OCI-LY1 (cell line): ENCODE results near the gene FBLN2.

ENCODE experiments used
- H2AFZ ChIP-seq: fragments of 200-600 bp; sonication (generic), shearing (Covaris generic); 2 replicates; pipeline ENCODE4 v1.6.0; 2014; ENCODE audit warnings: antibody characterized with exemption, mild to moderate bottlenecking, low read length
- H3F3A ChIP-seq: fragments of 200-600 bp; sonication (generic), shearing (Covaris generic); 2 replicates; pipeline ENCODE4 v1.6.0; 2014; ENCODE audit warnings: mild to moderate bottlenecking, antibody characterized with exemption, low read length, moderate library complexity; ENCODE audit not compliant: insufficient read depth
- H3K27ac ChIP-seq: fragments of 200-600 bp; sonication (generic); 2 replicates; pipeline ENCODE4 v1.5.1; 2014; ENCODE audit warnings: low read length, mixed run types, mild to moderate bottlenecking, low read depth; ENCODE audit not compliant: poor library complexity, severe bottlenecking
- H3K27me3 ChIP-seq: fragments of 200-600 bp; sonication (generic); 2 replicates; pipeline ENCODE4 v1.6.0; 2014; ENCODE audit warnings: antibody characterized with exemption, mild to moderate bottlenecking, low read length, moderate library complexity; ENCODE audit not compliant: insufficient read depth
- H3K36me3 ChIP-seq: fragments of 200-600 bp; sonication (generic); 2 replicates; pipeline ENCODE4 v1.6.1; 2014; ENCODE audit warnings: mild to moderate bottlenecking, antibody characterized with exemption, low read length, moderate library complexity, mixed read lengths; ENCODE audit not compliant: insufficient read depth
- H3K4me1 ChIP-seq: fragments of 200-600 bp; sonication (generic); 2 replicates; pipeline ENCODE4 v1.5.1; 2014; ENCODE audit warnings: mild to moderate bottlenecking, low read length, moderate library complexity; ENCODE audit not compliant: insufficient read depth, severe bottlenecking
- H3K4me2 ChIP-seq: fragments of 200-600 bp; sonication (generic), shearing (Covaris generic); 2 replicates; pipeline ENCODE4 v1.6.1; 2014; ENCODE audit warnings: low read length
- H3K4me3 ChIP-seq: fragments of 200-600 bp; sonication (generic); 2 replicates; pipeline ENCODE4 v1.5.1; 2014; ENCODE audit warnings: low read length, low read depth, mild to moderate bottlenecking, mixed read lengths; ENCODE audit not compliant: poor library complexity, severe bottlenecking
- H3K79me2 ChIP-seq: fragments of 200-600 bp; shearing (Covaris generic); 2 replicates; pipeline ENCODE4 v1.6.1; 2016; ENCODE audit warnings: mixed run types, low read length, mixed read lengths; ENCODE audit not compliant: insufficient read depth
- H3K9ac ChIP-seq: fragments of 200-600 bp; sonication (generic), shearing (Covaris generic); 2 replicates; pipeline ENCODE4 v1.6.1; 2014; ENCODE audit warnings: mild to moderate bottlenecking, low read length, mixed read lengths
- H3K9me2 ChIP-seq: fragments of 200-600 bp; sonication (generic), shearing (Covaris generic); 2 replicates; pipeline ENCODE4 v1.6.1; 2014; ENCODE audit warnings: low read depth, mild to moderate bottlenecking, low read length, mixed read lengths
- H3K9me3 ChIP-seq: fragments of 200-600 bp; shearing (Covaris generic); 2 replicates; pipeline ENCODE4 v1.6.1; 2014; ENCODE audit warnings: low read length, mixed read lengths
- H4K20me1 ChIP-seq: fragments of 200-600 bp; sonication (generic), shearing (Covaris generic); 2 replicates; pipeline ENCODE4 v1.6.0; 2016; ENCODE audit warnings: mild to moderate bottlenecking, low read length; ENCODE audit not compliant: insufficient read depth
- EZH2 ChIP-seq: fragments of 200-600 bp; sonication (generic), shearing (Covaris generic); IDR thresholded peaks from 2 replicates; pipeline ENCODE4 v1.8.0; 2017; ENCODE audit warnings: borderline replicate concordance, mixed run types, mild to moderate bottlenecking, antibody characterized with exemption, low read length, moderate library complexity, mixed read lengths
- TF ChIP-seq, protein P1 (sequence below): fragments of 200-600 bp; sonication (generic), shearing (Covaris generic); IDR thresholded peaks from 2 replicates; pipeline ENCODE4 v1.5.1; 2017; ENCODE audit warnings: mild to moderate bottlenecking, antibody characterized with exemption, low read length, moderate library complexity, mixed read lengths

FBLN2 gene

DNA sequence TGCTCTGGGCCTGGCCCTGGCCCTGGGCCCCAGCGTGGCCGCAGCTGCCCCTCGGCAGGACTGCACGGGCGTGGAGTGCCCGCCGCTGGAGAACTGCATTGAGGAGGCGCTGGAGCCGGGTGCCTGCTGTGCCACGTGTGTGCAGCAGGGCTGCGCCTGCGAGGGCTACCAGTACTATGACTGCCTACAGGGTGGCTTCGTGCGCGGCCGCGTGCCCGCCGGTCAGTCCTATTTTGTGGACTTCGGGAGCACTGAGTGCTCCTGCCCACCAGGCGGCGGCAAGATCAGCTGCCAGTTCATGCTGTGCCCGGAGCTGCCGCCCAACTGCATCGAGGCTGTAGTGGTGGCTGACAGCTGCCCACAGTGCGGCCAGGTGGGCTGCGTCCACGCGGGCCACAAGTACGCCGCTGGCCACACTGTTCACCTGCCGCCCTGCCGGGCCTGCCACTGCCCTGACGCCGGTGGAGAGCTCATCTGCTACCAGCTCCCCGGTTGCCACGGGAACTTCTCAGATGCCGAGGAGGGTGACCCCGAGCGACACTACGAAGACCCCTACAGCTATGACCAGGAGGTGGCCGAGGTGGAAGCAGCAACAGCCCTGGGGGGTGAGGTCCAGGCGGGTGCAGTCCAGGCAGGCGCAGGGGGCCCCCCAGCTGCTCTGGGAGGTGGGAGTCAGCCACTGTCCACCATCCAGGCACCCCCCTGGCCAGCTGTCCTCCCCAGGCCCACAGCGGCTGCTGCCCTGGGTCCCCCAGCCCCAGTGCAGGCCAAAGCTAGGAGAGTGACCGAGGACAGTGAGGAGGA is 21.7 kb downstream of the FBLN2 start:
- H3K36me3 ChIP-seq, result no peaks in the 10 kb centered on the region

DNA sequence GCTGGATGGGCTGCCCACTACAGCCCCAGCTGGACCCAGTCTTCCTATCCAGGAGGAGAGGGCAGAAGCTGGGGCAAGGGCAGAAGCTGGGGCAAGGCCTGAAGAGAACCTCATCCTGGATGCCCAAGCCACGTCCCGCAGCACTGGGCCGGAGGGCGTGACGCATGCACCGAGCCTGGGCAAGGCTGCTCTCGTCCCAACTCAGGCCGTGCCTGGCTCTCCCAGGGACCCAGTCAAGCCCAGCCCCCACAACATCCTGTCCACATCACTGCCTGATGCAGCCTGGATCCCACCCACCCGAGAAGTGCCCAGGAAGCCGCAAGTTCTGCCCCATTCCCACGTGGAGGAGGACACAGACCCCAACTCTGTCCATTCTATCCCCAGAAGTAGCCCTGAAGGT is 22.3 kb downstream of the FBLN2 start:
- Histone ChIP-seq H3F3A (no peaks in the 10 kb centered on the region), H3K27me3 (peaks cover 3% of the 10 kb centered on the region; the same call in 1 of the 2 replicates), H3K9ac (no peak overlapping the region), H3K79me2 (no peaks in the 10 kb centered on the region), H3K4me1 (no peaks in the 10 kb centered on the region), H2AFZ (no peak overlapping the region), H3K27ac (no peak overlapping the region), H3K4me3 (no peak overlapping the region), H3K36me3 (no peaks in the 10 kb centered on the region), H4K20me1 (no peaks in the 10 kb centered on the region), H3K9me2 (no peaks in the 10 kb centered on the region), H3K4me2 (no peak overlapping the region), H3K9me3 (no peaks in the 10 kb centered on the region)
- TF ChIP-seq, protein P1, sequence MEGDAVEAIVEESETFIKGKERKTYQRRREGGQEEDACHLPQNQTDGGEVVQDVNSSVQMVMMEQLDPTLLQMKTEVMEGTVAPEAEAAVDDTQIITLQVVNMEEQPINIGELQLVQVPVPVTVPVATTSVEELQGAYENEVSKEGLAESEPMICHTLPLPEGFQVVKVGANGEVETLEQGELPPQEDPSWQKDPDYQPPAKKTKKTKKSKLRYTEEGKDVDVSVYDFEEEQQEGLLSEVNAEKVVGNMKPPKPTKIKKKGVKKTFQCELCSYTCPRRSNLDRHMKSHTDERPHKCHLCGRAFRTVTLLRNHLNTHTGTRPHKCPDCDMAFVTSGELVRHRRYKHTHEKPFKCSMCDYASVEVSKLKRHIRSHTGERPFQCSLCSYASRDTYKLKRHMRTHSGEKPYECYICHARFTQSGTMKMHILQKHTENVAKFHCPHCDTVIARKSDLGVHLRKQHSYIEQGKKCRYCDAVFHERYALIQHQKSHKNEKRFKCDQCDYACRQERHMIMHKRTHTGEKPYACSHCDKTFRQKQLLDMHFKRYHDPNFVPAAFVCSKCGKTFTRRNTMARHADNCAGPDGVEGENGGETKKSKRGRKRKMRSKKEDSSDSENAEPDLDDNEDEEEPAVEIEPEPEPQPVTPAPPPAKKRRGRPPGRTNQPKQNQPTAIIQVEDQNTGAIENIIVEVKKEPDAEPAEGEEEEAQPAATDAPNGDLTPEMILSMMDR, result no peak
- TF ChIP-seq EZH2, result no peak

More for the DNA sequence above, 21.7 kb downstream of the FBLN2 start:
- Histone ChIP-seq H3K4me2 (no peak overlapping the region), H3K27me3 (no peaks in the 10 kb centered on the region), H3K4me3 (no peak overlapping the region), H3K27ac (no peak overlapping the region), H4K20me1 (no peaks in the 10 kb centered on the region), H3K79me2 (no peaks in the 10 kb centered on the region), H3K9ac (no peak overlapping the region), H3K9me2 (no peaks in the 10 kb centered on the region), H3K4me1 (no peaks in the 10 kb centered on the region), H3K9me3 (no peaks in the 10 kb centered on the region), H3F3A (no peaks in the 10 kb centered on the region), H2AFZ (no peak overlapping the region)
- TF ChIP-seq, protein P1, result no peak
- no peak for TF ChIP-seq EZH2

DNA sequence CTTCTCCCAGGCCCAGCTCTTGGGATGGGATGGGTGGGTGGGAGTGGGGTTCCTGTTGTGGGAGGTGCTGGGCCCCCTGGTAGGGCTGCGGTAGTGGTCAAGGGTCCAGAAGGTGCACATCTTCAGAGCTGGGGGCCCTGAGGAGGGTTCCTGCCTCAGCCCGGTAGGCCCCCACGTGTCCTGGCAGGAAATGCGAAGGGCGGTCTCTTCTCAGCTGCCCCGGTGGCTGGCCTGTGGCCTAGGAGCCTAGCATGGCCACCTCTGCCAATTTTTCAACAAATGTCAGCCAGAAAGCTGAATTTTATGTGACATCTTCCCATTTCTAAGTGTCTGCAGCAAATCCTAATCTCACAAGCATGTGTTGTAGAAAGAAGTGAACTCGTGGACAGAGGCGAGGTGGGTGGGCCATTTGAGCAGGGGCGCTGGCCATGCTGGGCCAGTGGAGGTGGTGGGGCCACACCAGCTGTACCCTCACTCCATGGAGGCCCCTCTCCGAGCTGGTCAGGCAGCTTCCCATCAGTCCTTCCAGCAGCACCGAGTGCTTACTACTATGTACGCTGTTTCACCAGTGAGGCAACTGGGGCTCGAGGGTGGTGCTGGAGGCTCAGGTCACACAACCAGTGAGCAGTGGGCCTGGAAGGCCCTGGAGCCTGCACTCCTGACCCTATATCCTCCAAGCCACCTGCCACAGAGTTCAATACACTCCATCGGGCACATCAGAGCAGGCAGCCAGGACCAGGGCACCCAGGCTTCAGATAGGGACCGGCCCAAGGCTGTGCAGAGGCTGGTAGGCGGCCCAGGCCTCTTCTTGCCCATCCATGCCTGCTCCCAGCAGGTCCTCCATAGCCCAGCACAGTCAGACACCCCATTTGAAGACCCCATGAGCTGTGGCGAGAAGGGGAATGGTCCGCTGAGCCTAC is 23.2 kb downstream of the FBLN2 start:
- Histone ChIP-seq H3K36me3 (no peaks in the 10 kb centered on the region), H3F3A (no peaks in the 10 kb centered on the region), H3K4me3 (no peak overlapping the region), H4K20me1 (no peaks in the 10 kb centered on the region), H3K9me2 (no peaks in the 10 kb centered on the region), H3K9ac (no peak overlapping the region), H3K27me3 (peaks cover 3% of the 10 kb centered on the region; the same call in 1 of the 2 replicates), H3K4me1 (no peaks in the 10 kb centered on the region), H3K4me2 (no peak overlapping the region), H3K27ac (no peak overlapping the region), H3K9me3 (no peaks in the 10 kb centered on the region), H2AFZ (no peak overlapping the region), H3K79me2 (no peaks in the 10 kb centered on the region)
- TF ChIP-seq, protein P1, result no peak
